Activated naive CD4-positive, alpha-beta T cell treated with anti-CD3 and anti-CD28 coated beads for 36 hours (primary cell): ENCODE data around the gene ARHGAP42. TPM values are rescaled to one million over a fixed set of nuclear protein-coding genes. Genes with fewer than 3 reads are reported as not detected.
"Not testable (repeated sequence)": the region's sequence is repeated elsewhere in the genome, so short reads cannot be mapped to it uniquely, and the experiment has no call there.

Experiments used
- CTCF ChIA-PET: fragments of 350-600 bp; sonication (Branson Sonifier 250); formaldehyde crosslinking; loops from one replicate; lab custom pipeline; 2021; ENCODE audit warnings: antibody characterized with exemption; lab: Charles Lee
- DNase-seq: peaks from one replicate; pipeline ENCODE4 v3.0.0-alpha.2; 2020
- H3K27ac Mint-ChIP-seq: one replicate; pipeline ENCODE4 v1.8.0; 2021; ENCODE audit warnings: mild to moderate bottlenecking, mixed read lengths
- H3K27me3 Mint-ChIP-seq: one replicate; pipeline ENCODE4 v1.8.0; 2021; ENCODE audit warnings: low read depth, mixed read lengths
- H3K36me3 Mint-ChIP-seq: one replicate; pipeline ENCODE4 v1.8.0; 2021; ENCODE audit warnings: low read depth, mixed read lengths
- H3K4me1 Mint-ChIP-seq: one replicate; pipeline ENCODE4 v1.8.0; 2021; ENCODE audit warnings: low read depth, mixed read lengths
- H3K4me3 Mint-ChIP-seq: one replicate; pipeline ENCODE4 v1.8.0; 2021; ENCODE audit warnings: mild to moderate bottlenecking, moderate library complexity, mixed read lengths
- H3K9me3 Mint-ChIP-seq: one replicate; pipeline ENCODE4 v1.8.0; 2021; ENCODE audit warnings: mixed read lengths
- intact Hi-C: fragments of 100-400 bp; cut with micrococcal nuclease; formaldehyde crosslinking; loops from one replicate; pipeline ENCODE4 v1.15.1; 2023
- total RNA-seq, 2 experiments: library from RNA; stranded (reverse); gene quantifications; one replicate each; pipeline ENCODE4 v1.2.3, GENCODE V29; 2021

ARHGAP42 gene
- total RNA-seq, 2 experiments from 2014 or later: not detected

DNA sequence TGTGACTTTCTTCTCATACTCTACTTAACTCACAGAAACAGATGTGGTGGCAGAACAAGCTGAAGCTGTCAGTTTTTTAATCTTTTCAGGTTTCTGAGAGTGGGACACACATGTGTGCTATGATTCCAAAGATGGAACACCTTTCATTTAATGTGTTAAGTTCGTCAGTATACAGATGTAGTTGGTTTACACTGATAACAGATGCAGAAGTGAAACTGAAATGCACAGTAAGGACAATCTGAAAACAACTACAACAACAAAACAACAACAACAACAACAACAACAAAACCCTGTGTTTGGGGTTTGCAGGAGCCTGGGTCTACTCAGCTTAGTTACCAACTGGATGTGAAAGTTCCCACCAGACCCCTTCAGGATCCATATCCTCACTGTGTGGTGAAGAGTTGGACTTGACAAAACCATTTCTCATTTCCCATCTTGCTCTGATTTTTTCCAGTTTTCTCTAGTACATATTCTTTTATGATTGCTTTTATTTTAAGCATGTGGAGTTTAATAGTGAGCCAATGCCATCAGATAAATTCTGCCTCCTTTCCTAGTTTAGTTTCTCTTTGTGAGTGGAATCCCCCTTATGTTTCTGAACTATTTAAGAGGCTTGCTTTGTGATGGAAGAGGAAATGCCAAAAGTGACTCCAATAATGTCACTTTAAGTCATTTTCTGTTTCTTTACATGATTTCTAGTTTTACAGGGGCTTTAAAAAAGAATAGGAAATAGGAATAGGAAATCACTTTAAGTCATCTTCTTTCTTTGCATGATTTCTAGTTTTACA lies 47.8 kb downstream of the ARHGAP42 start:
- H3K4me3 Mint-ChIP-seq: no peak overlapping the region
- peaks cover 3% of the 10 kb centered on the region for H3K27me3 Mint-ChIP-seq
- intact Hi-C loops: no loop called here
- no peak overlapping the region for H3K27ac Mint-ChIP-seq
- DNase-seq: no peak
- no peaks in the 10 kb centered on the region for H3K36me3 Mint-ChIP-seq
- CTCF ChIA-PET: no interaction called here
- peaks cover 3% of the 10 kb centered on the region for H3K9me3 Mint-ChIP-seq
- no peaks in the 10 kb centered on the region for H3K4me1 Mint-ChIP-seq

DNA sequence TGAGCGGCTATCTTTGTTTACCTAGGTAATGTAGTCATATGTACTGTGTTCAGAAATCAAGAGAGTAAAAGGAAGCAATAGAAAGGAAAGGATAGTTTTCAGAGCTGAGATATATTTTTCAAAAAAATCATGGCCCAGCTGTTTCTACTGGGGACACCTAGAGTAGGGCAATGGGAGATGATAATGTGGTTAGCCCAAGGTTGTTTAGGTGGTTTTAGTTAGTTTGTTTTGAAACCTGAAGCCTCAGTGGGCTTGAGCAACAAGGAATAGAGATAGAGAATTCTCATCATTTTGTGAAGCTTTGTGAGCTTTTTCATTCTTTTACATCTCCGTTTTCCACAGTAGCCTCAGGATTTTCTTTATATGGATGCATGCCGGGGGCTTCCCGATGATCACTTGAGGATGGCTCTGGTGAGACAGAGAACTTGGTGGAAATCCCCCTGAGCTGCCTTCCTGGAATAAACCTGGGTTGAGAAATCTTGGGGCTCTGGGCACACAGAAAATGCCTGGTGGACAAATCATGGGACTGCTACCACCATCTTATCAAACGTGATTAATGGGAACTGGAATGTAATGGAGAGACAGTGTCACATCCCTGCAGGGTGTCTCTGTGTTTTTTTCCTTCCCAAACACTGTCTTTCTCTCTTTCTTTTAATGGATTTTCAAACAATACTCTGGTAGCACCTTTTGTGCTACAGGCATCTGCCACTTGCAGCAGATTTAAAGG lies 49.0 kb downstream of the ARHGAP42 start:
- Mint-ChIP-seq H3K36me3 (no peaks in the 10 kb centered on the region), H3K27ac (no peak overlapping the region), H3K4me3 (no peak overlapping the region), H3K9me3 (peaks cover 3% of the 10 kb centered on the region), H3K4me1 (no peaks in the 10 kb centered on the region), H3K27me3 (peaks cover 3% of the 10 kb centered on the region)
- CTCF ChIA-PET: no interaction called here
- intact Hi-C loops: no loop called here
- DNase-seq: no peak

DNA sequence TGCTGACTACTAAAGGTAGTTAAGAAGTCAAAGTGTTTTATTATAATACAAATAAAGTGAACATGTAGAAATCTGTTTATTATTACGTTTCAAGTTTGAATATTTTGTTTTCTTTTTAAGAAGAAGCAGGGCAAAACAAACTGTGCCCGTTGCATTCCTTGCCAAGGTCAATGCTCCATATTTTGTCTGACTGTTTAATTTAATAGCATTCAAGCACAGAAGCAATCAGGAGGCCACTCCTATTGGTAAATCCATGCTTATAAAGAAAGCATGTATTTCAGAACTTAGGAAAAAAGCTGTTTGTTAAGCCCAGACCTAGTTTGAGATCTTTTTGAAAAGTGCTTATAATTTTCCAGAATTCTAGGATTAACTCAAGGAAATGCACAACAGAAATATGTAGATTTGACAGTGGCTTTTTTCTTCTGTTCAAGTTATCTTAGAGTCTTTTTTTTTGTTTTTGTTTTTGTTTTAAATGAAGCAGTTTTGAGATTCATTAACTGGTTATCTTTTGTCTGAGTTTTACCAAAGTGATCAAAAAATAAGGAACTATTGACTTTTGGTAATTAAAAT lies 51.7 kb downstream of the ARHGAP42 start:
- H3K27ac Mint-ChIP-seq: no peak overlapping the region
- H3K27me3 Mint-ChIP-seq: no peaks in the 10 kb centered on the region
- no peak for DNase-seq
- H3K4me1 Mint-ChIP-seq: no peaks in the 10 kb centered on the region
- CTCF ChIA-PET: no interaction called here
- intact Hi-C loops: no loop called here
- no peaks in the 10 kb centered on the region for H3K36me3 Mint-ChIP-seq
- no peak overlapping the region for H3K4me3 Mint-ChIP-seq
- no peaks in the 10 kb centered on the region for H3K9me3 Mint-ChIP-seq

DNA sequence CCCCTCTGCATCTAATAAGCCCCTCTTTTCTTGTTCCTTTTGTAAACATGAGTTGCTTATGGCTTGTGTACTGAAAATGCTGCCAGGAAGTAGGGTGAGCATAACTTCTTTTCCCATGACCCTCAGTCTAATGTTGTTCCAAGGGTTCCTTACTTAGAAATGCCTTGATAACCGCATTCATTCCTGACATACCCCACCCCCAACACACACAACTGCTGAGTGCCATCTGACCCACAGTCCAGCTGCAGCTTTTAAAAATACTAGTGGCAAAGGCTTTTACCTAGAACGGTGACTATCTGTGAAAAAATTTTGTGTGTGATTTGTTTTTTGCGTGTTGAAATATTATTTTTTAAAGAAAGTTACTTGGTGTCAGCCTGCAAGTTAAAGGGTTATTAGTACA lies 52.6 kb downstream of the ARHGAP42 start:
- no peaks in the 10 kb centered on the region for H3K9me3 Mint-ChIP-seq
- CTCF ChIA-PET: interaction anchor here (0.9 kb wide), 1 partner anchor 1020 kb away, joined by 3 read pairs; no protein-coding TSS in a partner anchor
- DNase-seq: no peak
- no peak overlapping the region for H3K27ac Mint-ChIP-seq
- no peaks in the 10 kb centered on the region for H3K27me3 Mint-ChIP-seq
- no peaks in the 10 kb centered on the region for H3K4me1 Mint-ChIP-seq
- no peak overlapping the region for H3K4me3 Mint-ChIP-seq
- H3K36me3 Mint-ChIP-seq: no peaks in the 10 kb centered on the region
- intact Hi-C loops: no loop called here

DNA sequence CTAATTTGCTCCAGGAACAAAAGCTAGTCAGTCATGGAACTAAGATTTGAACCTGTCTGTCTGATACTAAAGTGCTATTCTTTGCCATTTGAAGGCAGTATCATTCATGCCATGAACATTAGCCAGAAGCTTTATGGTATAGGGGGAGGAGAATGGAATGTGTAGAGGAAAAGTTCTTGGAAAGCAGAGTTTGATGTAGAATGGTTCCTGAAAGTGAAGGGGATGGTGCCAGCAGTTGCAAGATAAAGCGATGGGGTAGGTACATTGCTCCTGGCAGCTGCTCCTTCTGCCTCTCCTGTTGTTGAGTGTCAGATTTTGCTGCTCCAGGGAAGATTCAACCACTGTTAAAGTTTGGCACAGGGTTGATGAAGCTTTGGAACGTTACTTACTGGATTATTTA lies 53.4 kb downstream of the ARHGAP42 start:
- CTCF ChIA-PET: interaction anchor here (0.8 to 0.9 kb wide), 2 partner anchors 13 to 1019 kb away, joined by 3 read pairs; no protein-coding TSS in a partner anchor
- no peaks in the 10 kb centered on the region for H3K36me3 Mint-ChIP-seq
- H3K9me3 Mint-ChIP-seq: no peaks in the 10 kb centered on the region
- no peaks in the 10 kb centered on the region for H3K4me1 Mint-ChIP-seq
- no peak for DNase-seq
- intact Hi-C loops: no loop called here
- no peaks in the 10 kb centered on the region for H3K27me3 Mint-ChIP-seq
- H3K27ac Mint-ChIP-seq: no peak overlapping the region
- no peak overlapping the region for H3K4me3 Mint-ChIP-seq

DNA sequence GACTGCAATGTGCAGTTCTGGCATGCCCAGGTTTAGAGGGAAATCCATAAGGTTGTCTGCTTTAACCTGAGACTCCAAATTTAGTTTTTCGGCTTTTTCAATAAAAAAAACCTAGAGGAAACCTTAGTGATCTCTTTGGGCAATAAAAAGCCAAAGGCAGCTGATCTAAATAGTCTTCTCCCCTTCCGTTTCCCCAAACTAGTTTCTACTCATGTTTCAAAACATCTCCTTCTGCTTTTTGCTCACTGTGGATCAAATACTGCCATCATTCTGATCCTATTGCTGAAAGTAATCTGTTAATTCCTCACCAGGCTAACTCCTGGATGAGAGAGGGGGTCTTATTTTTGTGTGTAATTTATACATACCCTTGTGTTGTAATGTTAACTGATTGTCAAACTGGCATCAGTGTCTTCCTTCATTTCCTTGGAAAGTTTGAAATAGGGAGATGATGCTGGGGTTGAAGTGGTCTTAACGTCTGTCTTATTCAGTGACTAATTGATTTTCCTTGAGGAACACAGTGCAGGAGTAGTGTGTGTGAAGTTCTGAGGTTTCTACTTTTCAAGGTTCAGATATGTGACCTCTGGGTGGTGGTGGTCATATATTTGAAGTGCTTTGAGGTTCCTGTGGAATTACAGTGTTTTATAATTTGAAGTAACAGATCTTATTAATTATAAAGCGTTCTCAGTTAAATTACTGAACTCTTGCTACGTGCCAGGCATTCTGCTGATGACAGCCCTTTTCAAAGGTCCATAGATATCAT lies 55.0 kb downstream of the ARHGAP42 start:
- no peak for DNase-seq
- Mint-ChIP-seq H3K27ac (no peak overlapping the region), H3K27me3 (no peaks in the 10 kb centered on the region), H3K4me3 (no peak overlapping the region), H3K36me3 (no peaks in the 10 kb centered on the region), H3K4me1 (no peaks in the 10 kb centered on the region), H3K9me3 (no peaks in the 10 kb centered on the region)
- CTCF ChIA-PET: no interaction called here
- intact Hi-C loops: no loop called here

DNA sequence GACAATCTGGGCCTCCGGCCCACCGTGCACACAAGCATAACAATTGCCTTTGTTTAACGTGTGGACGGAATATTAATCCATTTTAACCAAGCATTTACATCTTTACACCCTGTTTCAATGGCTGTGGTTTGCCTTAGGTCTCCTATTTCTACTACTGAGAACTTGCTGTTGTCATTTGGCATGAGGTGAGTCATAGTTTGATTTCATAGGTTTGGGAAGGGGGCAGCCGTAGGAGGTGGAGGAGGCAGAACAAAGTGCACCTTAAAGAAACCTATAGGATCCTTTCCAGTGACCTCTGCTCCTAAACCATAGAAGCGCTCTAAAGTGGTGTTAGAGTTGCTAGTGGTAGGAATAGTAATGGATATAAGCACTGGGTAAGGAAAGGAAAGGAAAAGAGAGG lies 59.4 kb downstream of the ARHGAP42 start:
- H3K27ac Mint-ChIP-seq: no peak overlapping the region

DNA sequence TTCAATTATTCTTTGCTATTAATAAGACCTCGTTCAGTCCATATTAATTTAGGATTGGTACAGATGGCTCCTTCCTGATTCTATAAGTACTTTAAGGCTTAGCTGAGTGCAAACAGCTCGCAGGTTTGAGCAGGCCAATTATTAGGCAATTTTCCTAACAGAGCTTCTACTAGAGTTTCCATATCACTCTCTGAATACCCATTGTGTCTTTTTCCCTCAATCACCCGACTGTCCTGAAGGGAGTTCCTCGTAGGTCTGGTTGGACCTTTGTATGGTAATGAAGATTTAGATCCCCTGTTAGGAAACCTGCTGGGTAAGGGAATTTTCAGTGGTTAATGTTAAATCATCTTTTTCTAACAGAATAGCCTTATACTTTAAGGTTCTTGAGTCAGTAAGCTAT lies 61.1 kb downstream of the ARHGAP42 start:
- Mint-ChIP-seq H3K27me3 (no peaks in the 10 kb centered on the region), H3K4me1 (no peaks in the 10 kb centered on the region), H3K36me3 (no peaks in the 10 kb centered on the region), H3K9me3 (peaks cover 9% of the 10 kb centered on the region), H3K4me3 (no peak overlapping the region), H3K27ac (no peak overlapping the region)
- no peak for DNase-seq
- intact Hi-C loops: no loop called here
- CTCF ChIA-PET: no interaction called here

More for the DNA sequence above, 59.4 kb downstream of the ARHGAP42 start:
- intact Hi-C loops: no loop called here
- no peaks in the 10 kb centered on the region for H3K27me3 Mint-ChIP-seq
- no peaks in the 10 kb centered on the region for H3K36me3 Mint-ChIP-seq
- CTCF ChIA-PET: no interaction called here
- DNase-seq: no peak
- no peak overlapping the region for H3K4me3 Mint-ChIP-seq
- no peaks in the 10 kb centered on the region for H3K4me1 Mint-ChIP-seq
- H3K9me3 Mint-ChIP-seq: peaks cover 9% of the 10 kb centered on the region

DNA sequence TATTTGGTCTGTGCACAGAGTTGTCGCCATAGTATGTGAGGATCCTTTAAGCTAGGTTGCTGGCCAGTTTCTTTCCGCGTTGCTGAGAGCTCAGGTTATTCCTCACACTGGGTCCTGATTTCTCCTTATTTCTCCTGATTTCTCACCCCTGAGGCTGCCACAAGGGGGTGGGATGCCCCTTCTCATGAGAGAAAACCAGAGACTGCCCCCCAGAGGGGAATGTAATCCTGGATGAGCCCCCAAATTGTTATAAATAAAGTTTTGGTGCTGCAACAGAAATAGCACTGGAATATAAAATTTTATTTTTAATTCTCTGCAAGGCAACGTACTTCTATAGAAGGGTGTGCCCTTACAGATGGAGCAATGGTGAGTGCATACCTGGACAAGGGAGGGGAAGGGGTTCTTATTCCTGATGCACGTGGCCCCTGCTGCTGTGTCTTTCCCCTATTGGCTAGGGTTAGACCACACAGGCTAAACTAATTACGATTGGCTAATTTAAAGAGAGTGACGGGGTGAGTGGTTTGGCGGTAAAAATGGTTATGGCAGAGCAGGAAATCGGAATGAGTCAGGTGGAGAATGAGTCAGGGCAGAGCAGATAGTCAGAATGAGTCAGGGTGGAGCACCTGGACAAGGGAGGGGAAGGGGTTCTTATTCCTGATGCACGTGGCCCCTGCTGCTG lies 62.9 kb downstream of the ARHGAP42 start:
- intact Hi-C loops, H3K9me3 Mint-ChIP-seq, H3K4me1 Mint-ChIP-seq: not testable (repeated sequence)

DNA sequence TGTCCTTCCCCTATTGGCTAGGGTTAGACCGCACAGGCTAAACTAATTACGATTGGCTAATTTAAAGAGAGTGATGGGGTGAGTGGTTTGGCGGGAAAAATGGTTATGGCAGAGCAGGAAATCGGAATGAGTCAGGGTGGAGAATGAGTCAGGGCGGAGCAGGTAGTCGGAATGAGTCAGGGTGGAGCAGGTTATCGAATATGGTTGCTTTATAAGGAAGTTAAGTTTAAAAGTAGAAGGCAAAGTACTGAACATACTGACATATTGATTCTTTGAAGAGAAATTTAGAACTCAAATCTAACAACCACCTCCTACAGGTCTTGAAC lies 63.4 kb downstream of the ARHGAP42 start:
- H3K36me3 Mint-ChIP-seq, H3K4me1 Mint-ChIP-seq, H3K27ac Mint-ChIP-seq, H3K4me3 Mint-ChIP-seq, H3K9me3 Mint-ChIP-seq, intact Hi-C loops, DNase-seq, H3K27me3 Mint-ChIP-seq, CTCF ChIA-PET: not testable (repeated sequence)

More for the DNA sequence above, 62.9 kb downstream of the ARHGAP42 start:
- H3K36me3 Mint-ChIP-seq, CTCF ChIA-PET, H3K4me3 Mint-ChIP-seq, DNase-seq, H3K27ac Mint-ChIP-seq, H3K27me3 Mint-ChIP-seq: not testable (repeated sequence)

DNA sequence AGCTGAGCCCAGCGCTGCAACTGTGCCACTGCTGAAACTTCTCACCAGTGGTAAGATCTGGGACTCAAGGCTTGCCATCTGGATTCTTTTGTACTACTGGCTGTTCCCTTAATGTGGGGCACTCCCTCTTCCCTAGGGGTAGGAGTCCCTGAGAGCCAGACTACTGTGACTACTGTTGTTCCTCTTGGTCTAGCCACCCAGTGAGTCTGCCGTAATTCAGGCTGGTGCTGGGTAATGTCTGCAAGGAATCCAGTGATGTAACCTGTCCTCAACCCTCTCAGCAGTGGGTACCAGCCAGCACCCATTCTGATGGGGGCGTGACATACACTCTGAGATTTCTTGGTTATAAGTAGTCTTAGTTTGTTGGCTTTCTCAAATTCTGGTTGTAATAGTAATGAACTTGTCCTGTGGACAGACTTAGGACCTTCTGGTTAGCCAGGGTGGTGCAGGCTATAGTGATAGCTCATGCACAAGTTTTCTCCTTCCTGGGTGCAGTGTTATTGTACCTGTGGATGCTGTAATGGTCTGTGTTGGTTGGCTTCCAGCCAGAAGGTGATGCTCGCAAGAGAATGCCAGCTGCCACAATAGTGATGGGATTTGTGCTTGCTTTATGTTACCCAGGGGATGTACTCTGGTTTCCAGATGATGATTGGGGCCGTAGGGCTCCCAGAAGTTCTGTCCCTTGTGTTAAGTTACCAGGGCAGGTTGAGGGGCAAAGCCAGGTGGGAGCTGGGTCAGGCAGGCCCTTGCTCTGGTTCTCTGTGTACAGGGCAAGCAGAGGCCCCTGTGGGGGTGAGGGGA lies 65.5 kb downstream of the ARHGAP42 start:
- no peak for DNase-seq
- CTCF ChIA-PET: no interaction called here
- H3K27ac Mint-ChIP-seq: no peak overlapping the region
- H3K27me3 Mint-ChIP-seq: no peaks in the 10 kb centered on the region
- H3K9me3 Mint-ChIP-seq: peaks cover 9% of the 10 kb centered on the region
- no peak overlapping the region for H3K4me3 Mint-ChIP-seq
- intact Hi-C loops: no loop called here
- no peaks in the 10 kb centered on the region for H3K36me3 Mint-ChIP-seq
- H3K4me1 Mint-ChIP-seq: no peaks in the 10 kb centered on the region
